Measurements from ENCODE around the gene CFAP300. TPM values are rescaled to one million over a fixed set of nuclear protein-coding genes. Genes with fewer than 3 reads are reported as not detected.

Gene CFAP300
- total RNA-seq, 1 donor = not detected

DNA sequence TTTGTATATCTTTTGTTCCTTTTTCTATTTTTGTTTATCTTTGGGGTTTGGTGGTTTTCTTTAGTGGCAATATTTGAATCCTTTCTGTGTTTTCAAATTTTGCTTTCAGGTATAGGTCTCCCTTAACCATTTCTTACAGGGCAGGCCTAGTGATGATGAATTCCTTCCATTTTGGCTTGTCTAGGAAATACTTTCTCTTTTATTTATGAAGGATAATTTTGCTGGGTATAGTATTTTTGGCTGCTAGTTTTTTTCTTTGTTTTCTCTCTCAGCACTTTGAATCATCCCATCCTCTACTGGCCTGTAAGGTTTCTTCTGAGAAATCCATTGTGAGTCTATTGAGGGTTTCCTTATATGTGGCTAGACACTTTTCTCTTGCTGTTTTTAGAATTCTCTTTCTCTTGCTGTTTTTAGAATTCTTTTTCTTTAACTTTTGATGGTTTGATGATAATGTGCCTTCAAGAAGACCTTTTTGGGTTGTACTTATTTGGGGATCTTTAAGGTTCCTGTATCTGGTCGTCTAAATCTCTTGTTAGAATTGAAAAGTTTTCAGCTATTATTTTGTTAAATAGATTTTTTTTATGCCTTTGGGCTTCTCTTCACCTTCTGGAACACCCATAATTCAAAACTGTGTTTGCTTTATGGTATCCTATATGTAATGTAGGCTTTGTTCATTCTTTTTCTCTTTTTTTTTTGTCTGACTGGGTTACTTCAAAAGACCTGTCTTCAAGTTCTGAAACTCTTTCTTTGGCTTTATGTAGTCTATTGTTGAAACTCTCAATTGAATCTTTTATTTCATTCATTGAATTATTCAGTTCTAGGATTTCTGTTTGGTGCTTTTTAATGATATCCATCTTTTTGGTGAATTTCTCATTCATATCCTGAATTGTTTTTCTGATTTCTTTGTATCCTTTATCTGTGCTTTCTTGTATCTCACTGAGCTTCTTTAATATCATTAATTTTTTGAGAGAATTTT is 24.5 kb downstream of the CFAP300 start:
- no peak for DNase-seq (ENCODE audit: low read depth in 2 of 3, low spot score in 2 of 3)

DNA sequence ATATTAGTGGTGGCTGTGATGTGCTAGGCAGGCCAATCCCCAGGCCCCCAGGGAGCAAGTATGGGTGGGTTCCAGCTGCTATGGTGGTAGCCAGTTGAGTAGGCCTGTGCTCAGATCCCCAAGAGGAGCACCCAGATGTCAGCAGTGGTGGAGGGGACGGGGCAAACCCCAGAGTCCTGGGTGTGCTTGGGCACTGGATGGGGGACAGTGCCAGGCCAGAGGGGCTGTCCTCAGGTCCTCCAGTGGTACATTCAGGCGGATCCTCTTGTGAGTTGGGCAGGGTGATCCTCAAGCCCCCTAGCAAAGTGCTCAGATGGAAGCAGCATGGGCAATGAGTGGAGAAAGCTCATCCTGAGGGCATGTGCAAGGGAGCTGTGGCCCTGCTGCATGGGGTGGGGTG is 26.0 kb downstream of the CFAP300 start:
- DNase-seq (ENCODE audit: low read depth in 2 of 3, low spot score in 2 of 3) = no peak

DNA sequence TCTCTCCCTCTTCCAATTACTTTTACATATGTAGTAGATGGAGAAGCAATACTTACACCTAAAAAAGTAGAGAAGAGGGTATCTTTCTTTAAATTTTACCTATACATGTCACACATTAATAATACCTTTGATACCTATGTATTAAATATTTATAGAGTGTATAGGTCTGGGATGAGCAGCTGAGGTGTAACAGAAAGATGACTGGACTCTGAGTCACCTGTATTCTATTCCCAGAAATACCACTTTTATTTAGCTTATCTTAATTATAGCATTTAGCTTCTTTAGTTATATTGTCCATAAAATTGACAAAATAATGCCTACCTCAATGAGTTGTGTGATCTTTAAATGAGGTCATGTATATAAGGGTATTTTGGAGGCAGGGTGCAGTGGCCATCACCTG is 32.4 kb downstream of the CFAP300 start:
- DNase-seq (ENCODE audit: low read depth in 2 of 3, low spot score in 2 of 3) = no peak

DNA sequence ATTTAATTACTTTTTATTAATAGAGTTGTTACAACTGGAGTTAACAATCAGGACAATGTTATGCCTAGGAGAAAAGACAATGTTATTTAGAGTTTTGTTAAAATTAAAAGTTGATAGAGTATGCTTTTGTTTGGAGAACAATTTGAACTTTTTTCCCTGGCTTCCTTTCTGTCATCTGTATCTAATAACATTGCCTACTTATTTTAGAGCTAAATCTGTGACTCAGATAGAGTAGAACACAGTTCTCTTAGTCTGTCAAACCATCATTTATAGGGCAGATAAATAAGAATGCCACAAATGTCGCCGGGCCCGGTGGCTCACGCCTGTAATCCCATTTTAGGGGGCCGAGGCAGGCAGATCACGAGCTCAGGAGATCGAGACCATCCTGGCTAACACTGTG is 34.1 kb downstream of the CFAP300 start:
- no peak for DNase-seq (ENCODE audit: low read depth in 2 of 3, low spot score in 2 of 3)

DNA sequence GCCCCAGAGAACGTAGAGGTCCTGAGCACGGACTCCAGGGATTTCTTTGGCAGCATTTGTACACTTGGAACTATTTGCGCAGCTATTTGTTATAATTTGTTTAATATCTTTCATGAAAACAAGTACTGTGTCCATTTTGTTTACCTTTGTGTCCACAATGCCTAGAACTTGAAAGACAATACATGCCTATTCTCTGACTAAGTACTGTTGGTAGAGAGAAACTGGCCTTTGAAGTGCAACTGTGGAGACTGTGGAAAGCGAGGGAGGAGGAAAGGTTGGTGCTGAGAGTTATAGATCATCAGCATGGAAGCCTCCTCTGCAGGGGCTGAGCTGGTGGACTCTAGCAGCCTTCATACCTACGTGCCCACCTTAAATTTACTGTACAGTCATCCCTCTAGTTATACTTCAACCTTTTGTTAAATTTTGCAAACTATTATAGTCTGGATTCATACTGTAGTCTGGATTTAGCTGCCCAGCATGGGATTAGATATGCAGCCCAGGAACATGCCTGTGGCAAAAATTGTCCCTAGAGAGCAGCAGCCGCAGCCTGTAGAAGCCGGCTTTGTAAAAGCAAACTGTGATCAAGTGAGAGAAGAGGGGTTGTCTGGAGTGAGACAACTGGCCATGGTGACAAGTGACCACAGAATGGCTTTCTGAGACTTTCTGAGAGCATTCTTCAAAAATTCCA is 38.8 kb downstream of the CFAP300 start:
- DNase-seq (ENCODE audit: low read depth in 2 of 3, low spot score in 2 of 3) = no peak

DNA sequence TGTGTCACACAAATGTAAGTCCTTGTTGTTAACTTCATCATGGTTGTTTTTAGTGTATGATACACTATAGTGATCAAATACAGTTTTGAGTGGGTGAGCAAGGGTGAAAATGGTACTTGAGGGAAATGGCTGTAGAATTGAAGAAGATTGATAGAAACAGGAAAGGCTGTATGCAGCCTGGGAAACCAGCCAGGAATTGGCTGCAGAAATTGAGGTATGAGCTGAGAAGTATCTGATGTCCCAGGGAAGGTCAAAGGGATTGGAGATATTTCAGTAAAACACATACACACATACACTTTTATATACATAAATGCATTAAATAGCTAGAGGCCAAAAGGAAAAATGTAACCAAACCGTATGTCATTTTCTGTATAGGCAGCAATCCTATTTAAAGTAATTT is 49.9 kb downstream of the CFAP300 start:
- DNase-seq (ENCODE audit: low read depth in 2 of 3, low spot score in 2 of 3) = no peak

DNA sequence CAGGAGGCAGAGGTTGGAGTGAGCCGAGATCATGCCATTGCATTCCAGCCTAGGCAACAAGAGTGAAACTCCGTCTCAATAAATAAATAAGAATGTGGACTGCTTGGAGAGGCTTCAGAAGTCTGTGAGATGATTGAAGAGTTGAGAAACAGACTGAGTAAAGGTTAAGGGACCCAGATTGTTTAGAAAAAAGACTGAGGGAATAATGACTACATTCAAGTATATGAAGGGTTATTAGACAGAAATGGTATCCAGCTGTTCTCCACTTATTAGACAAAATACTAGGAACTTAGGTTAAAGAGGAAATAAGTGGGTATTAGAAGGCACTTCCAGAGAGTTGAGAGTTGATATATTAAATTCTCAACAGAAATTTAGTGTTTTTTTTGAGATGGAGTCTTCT is 52.5 kb downstream of the CFAP300 start:
- DNase-seq (ENCODE audit: low read depth in 2 of 3, low spot score in 2 of 3) = no peak

DNA sequence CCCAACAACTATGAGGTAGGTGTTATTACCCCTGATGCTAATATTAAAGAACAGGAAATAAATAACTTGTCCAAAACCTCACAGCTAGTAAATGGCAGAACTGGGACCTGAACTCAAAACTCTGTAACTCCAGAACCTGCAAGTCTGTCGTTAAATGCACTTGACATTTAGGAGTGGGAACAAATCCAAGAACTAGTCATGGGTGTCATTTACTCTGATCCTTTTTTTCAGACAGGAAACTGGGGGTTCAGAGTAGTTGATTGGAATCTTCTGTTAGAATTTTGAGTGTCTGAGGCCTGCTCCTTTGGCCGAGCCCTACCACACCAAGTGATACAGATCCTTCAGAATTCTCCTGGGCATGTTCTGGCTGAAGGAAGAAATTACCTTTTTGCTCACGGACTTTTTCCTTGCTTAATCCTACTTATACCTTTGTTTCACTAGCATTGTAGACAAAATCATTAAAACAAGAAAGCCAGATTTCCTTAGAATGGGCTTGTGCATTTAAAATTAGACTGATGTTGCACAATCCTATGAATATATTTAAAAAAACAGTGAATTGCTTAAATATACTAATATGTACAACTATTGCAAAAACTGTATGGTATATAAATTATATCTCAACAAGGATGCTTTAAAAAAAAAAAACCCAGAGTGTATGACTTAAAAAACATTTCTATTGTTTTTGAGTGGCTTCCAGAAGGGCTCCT is 61.6 kb downstream of the CFAP300 start:
- DNase-seq (ENCODE audit: low read depth in 2 of 3, low spot score in 2 of 3) = no peak

DNA sequence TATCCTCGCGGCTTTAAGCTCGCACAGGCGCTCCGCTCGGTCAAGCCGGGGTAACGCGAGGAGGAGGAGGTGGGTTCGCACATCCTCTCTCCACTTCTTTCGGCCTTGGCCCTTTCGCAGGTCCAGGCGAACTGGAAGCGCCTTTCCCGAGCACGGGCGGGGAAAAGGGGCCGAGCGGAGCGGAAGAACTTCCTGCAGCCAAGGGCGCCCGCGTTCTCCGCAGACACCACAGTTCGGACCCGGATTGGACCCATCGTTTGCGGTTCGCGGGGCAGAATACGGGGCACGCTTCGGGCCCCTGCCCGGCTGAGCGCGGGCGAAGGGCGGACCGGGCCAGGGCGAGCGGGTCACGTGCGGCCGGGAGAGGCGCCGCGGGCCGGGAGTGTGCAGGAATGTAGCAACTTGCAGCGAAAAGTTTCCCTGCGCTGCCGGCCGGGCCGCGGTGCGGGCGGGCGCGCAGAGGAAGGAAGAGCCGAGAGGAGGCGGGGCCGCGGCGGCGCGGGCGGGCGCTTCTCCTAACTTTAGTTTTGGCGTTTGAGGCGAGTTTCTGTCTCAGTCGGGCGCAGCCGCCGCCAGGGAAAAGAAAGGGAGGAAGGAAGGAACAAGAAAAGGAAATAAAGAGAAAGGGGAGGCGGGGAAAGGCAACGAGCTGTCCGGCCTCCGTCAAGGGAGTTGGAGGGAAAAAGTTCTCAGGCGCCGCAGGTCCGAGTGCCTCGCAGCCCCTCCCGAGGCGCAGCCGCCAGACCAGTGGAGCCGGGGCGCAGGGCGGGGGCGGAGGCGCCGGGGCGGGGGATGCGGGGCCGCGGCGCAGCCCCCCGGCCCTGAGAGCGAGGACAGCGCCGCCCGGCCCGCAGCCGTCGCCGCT is 62.9 kb downstream of the CFAP300 start, which contains the start of gene YAP1:
TSS of gene YAP1 (plus strand) at position 552 of the 865 bp plus-strand sequence. CDS start 402 bp downstream, outside the sequence.
- DNase-seq (ENCODE audit: low read depth in 2 of 3, low spot score in 2 of 3) = peak in 2 of 3 donors; percentile 70

DNA sequence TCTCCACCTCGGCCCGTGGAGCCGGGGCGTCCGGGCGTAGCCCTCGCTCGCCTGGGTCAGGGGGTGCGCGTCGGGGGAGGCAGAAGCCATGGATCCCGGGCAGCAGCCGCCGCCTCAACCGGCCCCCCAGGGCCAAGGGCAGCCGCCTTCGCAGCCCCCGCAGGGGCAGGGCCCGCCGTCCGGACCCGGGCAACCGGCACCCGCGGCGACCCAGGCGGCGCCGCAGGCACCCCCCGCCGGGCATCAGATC is 63.4 kb downstream of the CFAP300 start:
- DNase-seq (ENCODE audit: low read depth in 2 of 3, low spot score in 2 of 3) = no peak

DNA sequence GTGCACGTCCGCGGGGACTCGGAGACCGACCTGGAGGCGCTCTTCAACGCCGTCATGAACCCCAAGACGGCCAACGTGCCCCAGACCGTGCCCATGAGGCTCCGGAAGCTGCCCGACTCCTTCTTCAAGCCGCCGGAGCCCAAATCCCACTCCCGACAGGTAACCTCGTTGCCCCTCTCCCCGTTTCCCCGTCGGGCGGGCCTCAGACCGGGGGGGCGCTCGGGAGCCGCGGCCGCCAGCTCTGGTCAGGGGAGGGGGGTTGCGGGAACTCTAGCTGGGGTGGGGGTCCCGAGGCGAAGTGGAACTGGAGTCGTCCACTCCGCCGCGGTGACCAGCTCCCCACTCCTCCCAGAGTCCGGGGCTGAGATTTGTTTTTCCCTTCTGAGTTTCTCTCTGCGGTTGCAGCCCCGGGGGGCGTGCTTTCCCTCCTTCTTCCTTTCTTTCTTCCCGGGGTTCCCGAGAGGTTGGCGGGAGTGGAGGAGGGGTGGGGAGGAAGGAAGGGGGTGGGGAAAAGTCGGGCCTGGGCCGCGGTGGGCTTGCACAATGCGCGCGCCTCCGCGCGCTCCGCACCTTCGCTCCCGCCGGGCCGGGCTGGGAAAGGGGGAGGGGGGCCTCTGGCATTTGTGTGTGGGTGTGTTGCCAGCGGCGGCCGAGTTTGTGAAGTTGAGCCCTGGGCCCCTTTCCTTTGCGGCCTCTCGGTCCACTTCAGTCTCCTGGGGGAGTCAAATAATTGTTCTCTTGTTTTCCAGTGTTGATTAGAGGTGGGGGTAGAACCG is 64.0 kb downstream of the CFAP300 start:
- DNase-seq (ENCODE audit: low read depth in 2 of 3, low spot score in 2 of 3) = no peak

DNA sequence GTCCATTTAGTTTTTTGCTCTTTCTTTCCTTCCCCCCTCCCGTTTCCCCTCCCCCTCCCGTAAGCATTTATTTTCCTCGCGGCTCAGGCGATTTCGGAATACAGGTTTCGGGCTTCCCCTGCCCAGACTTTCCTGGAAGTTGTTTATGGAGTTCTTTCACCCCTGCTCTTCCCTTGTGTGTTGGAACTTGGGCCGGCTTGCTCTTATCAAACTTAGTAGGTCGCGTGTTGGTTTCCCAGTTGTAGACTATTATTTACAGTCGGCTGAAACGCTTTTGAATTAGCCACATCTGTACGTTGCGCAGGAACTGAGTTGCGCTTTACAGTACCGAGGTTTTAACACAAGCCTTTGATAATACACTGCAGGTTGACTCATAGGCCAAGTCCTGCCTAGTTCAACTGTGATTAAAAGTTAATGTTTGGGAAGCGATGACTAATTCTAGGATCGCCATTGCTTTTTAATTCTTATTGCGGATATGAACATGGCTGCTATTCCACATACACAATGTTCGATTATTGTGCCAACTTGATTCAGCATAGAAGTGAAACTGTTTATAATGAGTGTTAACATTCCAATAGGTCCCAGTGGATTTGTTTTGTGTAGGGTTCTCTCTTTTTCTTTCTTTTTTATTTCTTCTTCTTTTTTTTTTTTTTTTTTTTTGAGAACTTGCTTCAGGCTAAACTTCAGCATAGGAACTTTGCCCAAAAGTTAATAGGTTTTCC is 64.7 kb downstream of the CFAP300 start:
- peak in 2 of 3 donors; percentile 37 to 39 for DNase-seq (ENCODE audit: low read depth in 2 of 3, low spot score in 2 of 3)

DNA sequence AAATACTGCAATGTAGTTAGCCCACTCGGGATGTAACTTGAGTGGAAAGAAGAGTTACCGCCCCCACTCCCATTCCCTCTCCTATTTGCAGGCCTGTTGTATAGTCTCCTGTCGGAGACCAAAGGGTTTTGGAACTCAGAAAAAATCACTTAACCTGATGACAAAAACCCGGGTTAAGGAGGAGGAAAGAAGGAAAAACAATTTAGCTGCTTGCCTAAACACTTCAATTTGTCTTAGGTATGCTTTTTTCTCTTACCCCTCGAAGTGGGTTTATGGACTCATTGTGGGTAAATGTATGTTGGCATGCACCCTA is 65.2 kb downstream of the CFAP300 start:
- no peak for DNase-seq (ENCODE audit: low read depth in 2 of 3, low spot score in 2 of 3)

DNA sequence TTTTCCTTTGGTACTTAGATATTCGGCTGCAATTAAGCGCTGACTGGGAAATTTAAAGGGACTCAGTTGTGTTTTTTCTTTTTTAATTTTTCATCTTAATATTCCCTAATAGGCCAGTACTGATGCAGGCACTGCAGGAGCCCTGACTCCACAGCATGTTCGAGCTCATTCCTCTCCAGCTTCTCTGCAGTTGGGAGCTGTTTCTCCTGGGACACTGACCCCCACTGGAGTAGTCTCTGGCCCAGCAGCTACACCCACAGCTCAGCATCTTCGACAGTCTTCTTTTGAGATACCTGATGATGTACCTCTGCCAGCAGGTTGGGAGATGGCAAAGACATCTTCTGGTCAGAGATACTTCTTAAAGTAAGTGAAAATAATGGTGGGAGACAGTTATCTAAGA is 66.8 kb downstream of the CFAP300 start:
- DNase-seq (ENCODE audit: low read depth in 2 of 3, low spot score in 2 of 3) = no peak

DNA sequence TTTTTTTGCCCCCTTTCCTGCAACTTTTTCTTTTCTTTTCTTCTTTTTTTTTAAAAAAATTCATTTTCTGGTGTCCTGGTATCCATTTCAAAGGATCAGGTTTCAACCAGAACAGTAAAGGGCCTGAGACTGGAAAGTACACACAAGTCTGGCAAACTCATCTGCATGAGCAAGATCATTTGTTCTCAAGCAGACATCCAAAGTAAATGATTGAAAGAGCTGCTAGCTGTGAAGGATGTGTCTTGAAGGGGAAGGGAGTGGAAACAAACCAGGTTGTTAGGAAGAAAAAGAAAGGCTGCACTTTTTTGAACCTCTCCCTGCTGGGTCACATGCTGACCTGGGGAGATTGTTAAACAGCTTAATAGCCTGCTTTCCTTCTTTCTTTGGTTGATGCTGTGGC is 68.3 kb downstream of the CFAP300 start:
- no peak for DNase-seq (ENCODE audit: low read depth in 2 of 3, low spot score in 2 of 3)

DNA sequence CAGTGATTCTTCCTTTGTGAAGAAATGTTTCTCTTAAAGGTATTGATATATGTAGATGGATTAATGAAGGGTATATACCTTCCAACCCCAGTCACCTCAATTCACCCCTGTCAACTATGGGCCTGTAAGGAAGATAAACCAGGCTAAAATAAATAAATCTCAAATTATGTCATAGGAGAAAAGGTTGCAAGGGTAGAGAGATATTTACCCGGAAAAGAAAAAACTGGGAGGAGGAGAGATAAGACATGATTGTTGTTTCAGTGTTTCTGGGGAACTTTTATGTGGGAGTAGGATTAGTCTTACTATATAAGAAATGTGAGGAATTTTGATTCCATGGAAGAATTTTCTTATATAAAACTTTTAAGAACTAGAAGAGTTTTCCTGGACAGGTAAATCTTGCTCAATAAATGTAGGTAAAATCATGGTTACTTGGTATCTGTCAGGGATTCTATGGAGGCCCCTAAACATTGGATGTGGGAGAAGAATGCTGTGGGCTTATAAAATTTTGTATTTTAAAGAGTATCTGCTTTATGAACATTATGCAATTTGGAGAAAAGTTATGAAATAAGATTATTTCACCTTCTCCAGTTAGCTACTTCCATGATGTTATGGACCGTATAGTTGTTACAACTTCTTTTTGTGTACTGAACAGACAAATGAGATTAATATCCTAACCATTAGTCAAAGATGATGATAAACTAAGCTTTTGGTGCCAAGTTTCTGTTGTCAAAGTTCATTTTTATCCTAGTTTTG is 69.4 kb downstream of the CFAP300 start:
- DNase-seq (ENCODE audit: low read depth in 2 of 3, low spot score in 2 of 3) = no peak

DNA sequence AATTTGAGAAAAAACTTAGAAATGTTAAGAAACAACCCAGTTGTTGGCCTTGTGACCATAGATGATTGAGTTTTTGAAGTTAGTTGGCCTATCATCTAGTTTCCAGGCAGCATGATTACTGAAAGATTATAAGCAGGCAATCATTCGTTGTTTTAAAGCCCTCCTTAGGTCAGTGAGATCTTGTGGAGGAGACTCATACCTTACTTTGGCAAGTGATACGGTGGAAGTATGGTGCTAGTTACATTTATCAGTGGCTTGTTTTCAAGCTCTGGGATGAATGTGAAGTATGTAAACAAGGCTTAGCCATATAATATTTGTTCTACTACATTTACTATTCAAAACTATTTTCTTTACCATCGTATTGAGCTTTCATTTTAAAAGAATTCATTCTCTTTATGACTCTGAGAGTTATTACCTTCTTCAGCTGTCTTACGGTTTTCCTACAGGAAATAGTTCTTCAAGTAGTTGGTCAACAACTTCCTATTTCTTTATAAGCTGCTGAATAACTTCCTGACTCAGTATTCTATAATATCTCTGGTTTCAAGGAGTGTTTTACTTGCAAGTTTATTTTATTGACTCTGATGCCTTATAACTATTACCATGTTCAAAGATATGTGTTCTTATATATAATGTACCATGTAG is 70.4 kb downstream of the CFAP300 start:
- peak in 1 of 3 donors; percentile 13 for DNase-seq (ENCODE audit: low read depth in 2 of 3, low spot score in 2 of 3)

DNA sequence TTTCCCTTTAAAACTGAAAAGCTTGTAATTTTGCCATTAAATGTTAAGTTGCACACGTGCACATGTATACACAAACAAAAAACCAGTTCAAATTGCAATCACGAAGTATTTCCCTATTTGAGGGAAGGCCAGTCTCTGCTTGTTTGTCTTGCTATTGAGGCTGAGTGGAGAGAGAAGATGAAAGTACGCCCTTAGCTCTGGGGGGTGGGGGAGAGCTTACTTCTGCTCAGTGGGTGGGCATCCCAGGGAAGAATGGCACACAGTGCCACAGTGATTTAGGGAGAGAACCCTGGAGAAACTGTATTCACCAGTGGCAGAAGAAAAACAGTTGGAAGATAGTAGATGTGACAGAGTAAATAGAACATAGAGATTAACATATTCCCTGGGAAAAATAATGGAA is 71.7 kb downstream of the CFAP300 start:
- no peak for DNase-seq (ENCODE audit: low read depth in 2 of 3, low spot score in 2 of 3)
